PFSK-1 (cell line): ENCODE data around the gene TTLL11.

Experiments used
- POLR2AphosphoS5 ChIP-seq: IDR thresholded peaks from 2 replicates; pipeline ENCODE4 v1.6.1; 2012; ENCODE audit warnings: low read depth, mild to moderate bottlenecking, control low read depth, low read length, moderate library complexity
- TF ChIP-seq, protein P1 (sequence below), 2 experiments: IDR thresholded peaks; 2 replicates each; pipeline versions ENCODE4 v1.6.1 to v1.8.0; 2011 to 2012; ENCODE audit warnings: low read depth in 2 of 2, low read length in 2 of 2, control low read depth in 1 of 2, inconsistent platforms in 1 of 2, mild to moderate bottlenecking in 1 of 2, moderate library complexity in 1 of 2; ENCODE audit not compliant: insufficient read depth in 1 of 2

DNA sequence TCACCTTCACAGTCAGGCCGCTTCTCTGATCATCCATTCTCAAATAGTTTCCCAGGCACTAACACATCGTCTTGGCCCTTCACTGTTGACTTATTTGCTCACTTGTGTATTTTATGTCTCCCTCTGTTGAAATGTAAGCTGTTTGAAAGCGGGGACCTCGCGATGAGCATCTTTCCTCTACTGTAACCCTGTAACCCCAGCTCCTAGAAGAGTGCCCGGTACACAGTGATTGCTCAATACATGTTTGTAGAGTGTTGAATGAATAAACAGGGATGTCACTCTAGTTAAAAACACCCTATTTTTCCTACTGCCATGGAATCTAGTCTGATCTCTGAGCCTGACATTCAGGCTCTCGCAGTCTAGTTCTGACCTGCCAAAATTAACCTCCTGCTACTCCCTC lies 150.8 kb downstream of the TTLL11 start:
- no peak for TF ChIP-seq POLR2AphosphoS5
- TF ChIP-seq, protein P1, sequence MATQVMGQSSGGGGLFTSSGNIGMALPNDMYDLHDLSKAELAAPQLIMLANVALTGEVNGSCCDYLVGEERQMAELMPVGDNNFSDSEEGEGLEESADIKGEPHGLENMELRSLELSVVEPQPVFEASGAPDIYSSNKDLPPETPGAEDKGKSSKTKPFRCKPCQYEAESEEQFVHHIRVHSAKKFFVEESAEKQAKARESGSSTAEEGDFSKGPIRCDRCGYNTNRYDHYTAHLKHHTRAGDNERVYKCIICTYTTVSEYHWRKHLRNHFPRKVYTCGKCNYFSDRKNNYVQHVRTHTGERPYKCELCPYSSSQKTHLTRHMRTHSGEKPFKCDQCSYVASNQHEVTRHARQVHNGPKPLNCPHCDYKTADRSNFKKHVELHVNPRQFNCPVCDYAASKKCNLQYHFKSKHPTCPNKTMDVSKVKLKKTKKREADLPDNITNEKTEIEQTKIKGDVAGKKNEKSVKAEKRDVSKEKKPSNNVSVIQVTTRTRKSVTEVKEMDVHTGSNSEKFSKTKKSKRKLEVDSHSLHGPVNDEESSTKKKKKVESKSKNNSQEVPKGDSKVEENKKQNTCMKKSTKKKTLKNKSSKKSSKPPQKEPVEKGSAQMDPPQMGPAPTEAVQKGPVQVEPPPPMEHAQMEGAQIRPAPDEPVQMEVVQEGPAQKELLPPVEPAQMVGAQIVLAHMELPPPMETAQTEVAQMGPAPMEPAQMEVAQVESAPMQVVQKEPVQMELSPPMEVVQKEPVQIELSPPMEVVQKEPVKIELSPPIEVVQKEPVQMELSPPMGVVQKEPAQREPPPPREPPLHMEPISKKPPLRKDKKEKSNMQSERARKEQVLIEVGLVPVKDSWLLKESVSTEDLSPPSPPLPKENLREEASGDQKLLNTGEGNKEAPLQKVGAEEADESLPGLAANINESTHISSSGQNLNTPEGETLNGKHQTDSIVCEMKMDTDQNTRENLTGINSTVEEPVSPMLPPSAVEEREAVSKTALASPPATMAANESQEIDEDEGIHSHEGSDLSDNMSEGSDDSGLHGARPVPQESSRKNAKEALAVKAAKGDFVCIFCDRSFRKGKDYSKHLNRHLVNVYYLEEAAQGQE (IDR thresholded peaks at IDR 0.05; ENCODE audit: insufficient read depth in 1 of 2, low read depth in 2 of 2, low read length in 2 of 2) = no peak
